Measurements from ENCODE around the gene GRIK4. TPM values are rescaled to one million over a fixed set of nuclear protein-coding genes. Genes with fewer than 3 reads are reported as not detected.
A peak's percentile ranks its signal among the peaks of the same experiment; 100 is the strongest.

The GRIK4 gene
- total and polyA plus RNA-seq, 2 experiments from 2014 or later: 0.28 to 0.45 TPM

- no peaks in the 10 kb centered on the region for H3K4me1 ChIP-seq (ENCODE audit: low read depth)
- DNase-seq (ENCODE audit: low read depth in 1 of 2, low spot score in 1 of 2): no peak
- no peak overlapping the region for H3K27ac ChIP-seq
- H3K27me3 ChIP-seq: peaks cover 28% of the 10 kb centered on the region
- TF ChIP-seq CTCF (IDR thresholded peaks at IDR 0.05; ENCODE audit: low read depth, low read length): no peak
- no peaks in the 10 kb centered on the region for H3K9me3 ChIP-seq (ENCODE audit: low read depth)
- no peaks in the 10 kb centered on the region for H3K36me3 ChIP-seq
- H3K4me3 ChIP-seq: no peak overlapping the region
Observed at GRCh38 chr11:120538707-120539106, 27.2 kb downstream of the GRIK4 start.

- no peaks in the 10 kb centered on the region for H3K36me3 ChIP-seq
- no peak for TF ChIP-seq CTCF (IDR thresholded peaks at IDR 0.05; ENCODE audit: low read depth, low read length)
- H3K27me3 ChIP-seq: peaks cover 24% of the 10 kb centered on the region
- no peak overlapping the region for H3K27ac ChIP-seq
- H3K4me1 ChIP-seq (ENCODE audit: low read depth): no peaks in the 10 kb centered on the region
- no peak overlapping the region for H3K4me3 ChIP-seq
- DNase-seq (ENCODE audit: low read depth in 1 of 2, low spot score in 1 of 2): peak in 1 of 2 donors; percentile 30
- no peaks in the 10 kb centered on the region for H3K9me3 ChIP-seq (ENCODE audit: low read depth)
Observed at GRCh38 chr11:120539667-120540369, 28.3 kb downstream of the GRIK4 start.

DNA sequence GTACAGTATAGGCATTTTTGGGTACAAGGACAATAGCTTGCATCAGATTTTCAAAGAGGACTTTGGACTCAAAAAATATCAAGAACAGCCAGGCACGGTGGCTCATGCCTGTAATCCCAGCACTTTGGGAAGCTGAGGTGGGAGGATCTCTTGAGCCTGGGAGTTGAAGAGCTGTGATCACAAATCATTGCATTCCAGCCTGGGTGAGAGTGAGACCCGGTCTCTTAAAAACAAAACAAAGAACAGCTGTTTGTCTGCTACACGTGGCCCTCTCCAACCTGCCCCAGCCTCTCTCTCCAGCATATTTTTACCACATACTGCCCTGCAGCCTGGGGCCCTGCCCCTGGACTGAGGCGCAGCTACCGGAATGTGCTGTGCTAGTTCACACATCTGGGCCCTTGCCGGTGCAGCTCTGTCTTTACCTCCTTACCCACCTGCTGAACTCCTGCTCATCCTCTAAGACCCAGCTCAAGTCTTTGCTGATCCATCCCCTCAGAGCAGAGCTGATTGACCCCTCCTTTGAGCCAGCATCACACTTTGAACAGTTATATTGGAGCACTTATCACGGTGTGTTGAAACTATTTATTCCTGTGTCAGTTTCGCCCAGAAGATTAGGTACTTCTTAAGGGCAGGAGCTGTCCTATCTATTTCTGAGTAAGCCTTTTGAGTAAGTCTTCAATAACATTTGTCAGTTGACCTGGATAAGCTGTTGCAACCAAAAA is 29.4 kb downstream of the GRIK4 start:
- H3K27me3 ChIP-seq: peaks cover 16% of the 10 kb centered on the region
- no peaks in the 10 kb centered on the region for H3K36me3 ChIP-seq
- no peaks in the 10 kb centered on the region for H3K4me1 ChIP-seq (ENCODE audit: low read depth)
- H3K4me3 ChIP-seq: no peak overlapping the region
- no peak for DNase-seq (ENCODE audit: low read depth in 1 of 2, low spot score in 1 of 2)
- TF ChIP-seq CTCF (IDR thresholded peaks at IDR 0.05; ENCODE audit: low read depth, low read length): no peak
- no peaks in the 10 kb centered on the region for H3K9me3 ChIP-seq (ENCODE audit: low read depth)
- no peak overlapping the region for H3K27ac ChIP-seq

DNA sequence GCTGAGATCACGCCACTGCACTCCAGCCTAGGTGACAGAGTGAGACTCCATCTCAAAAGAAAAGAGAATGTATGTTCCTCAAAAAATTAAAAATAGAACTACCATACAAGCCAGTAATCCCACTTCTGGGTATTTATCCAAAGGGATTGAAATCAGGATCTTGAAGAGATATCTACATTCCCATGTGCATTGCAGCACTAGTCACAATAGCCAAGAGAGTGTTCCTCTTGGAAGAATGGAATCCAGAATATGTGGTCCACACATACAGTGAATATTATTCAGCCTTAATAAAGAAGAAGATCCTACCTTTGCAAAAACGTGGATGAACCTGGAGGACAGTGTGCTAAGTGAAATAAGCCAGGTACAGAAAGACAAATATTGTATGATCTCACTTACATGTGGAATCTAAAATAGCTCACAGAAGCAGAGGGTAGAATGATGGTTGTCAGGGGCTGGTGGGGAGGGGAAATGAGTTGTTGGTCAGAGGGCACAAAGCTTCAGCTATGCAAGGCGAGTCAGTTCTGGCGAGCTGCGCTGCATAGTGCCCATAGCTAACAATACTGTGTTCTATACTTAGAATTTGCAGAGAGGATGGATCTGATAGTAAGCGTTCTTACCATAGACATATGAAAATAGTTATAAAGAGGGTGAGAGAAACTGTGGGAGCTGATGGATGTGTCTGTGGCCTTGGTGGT is 32.1 kb downstream of the GRIK4 start:
- Histone ChIP-seq H3K9me3 (ENCODE audit: low read depth) (no peaks in the 10 kb centered on the region), H3K4me1 (ENCODE audit: low read depth) (peaks cover 8% of the 10 kb centered on the region), H3K36me3 (no peaks in the 10 kb centered on the region), H3K27me3 (no peaks in the 10 kb centered on the region), H3K4me3 (no peak overlapping the region), H3K27ac (no peak overlapping the region)
- TF ChIP-seq CTCF (IDR thresholded peaks at IDR 0.05; ENCODE audit: low read depth, low read length): no peak
- DNase-seq (ENCODE audit: low read depth in 1 of 2, low spot score in 1 of 2): no peak

DNA sequence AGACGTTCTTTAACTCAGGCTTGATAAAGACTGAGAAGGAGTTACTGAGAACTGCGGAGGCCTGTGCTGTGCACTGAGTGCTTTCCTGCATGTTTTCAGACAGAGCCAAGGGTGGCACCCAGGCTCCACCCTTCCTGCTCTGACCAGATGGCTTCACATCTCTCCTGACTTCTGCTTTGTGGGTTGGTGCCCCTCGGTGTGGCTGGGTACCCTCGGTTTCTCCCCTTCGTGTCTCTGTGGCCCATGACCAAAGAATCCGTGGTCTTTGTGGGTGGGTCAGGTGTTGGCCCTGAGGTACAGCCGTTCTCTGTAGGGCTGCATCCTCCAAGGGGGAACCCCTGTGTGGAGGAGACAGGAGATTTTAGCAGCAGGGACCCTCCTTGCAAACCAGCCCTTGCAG is 34.3 kb downstream of the GRIK4 start:
- no peak for TF ChIP-seq CTCF (IDR thresholded peaks at IDR 0.05; ENCODE audit: low read depth, low read length)
- no peak for DNase-seq (ENCODE audit: low read depth in 1 of 2, low spot score in 1 of 2)
- Histone ChIP-seq H3K27me3 (no peaks in the 10 kb centered on the region), H3K9me3 (ENCODE audit: low read depth) (no peaks in the 10 kb centered on the region), H3K4me1 (ENCODE audit: low read depth) (peaks cover 8% of the 10 kb centered on the region), H3K36me3 (no peaks in the 10 kb centered on the region), H3K27ac (no peak overlapping the region), H3K4me3 (no peak overlapping the region)
